ENCODE results near the gene TASP1. TPM values are rescaled to one million over a fixed set of nuclear protein-coding genes. Genes with fewer than 3 reads are reported as not detected.
"Not testable (repeated sequence)": the region's sequence is repeated elsewhere in the genome, so short reads cannot be mapped to it uniquely, and the experiment has no call there.

Gene TASP1
- total RNA-seq, 4 donors from 2014 or later: 1.7 to 4.2 (median 2.7) TPM

DNA sequence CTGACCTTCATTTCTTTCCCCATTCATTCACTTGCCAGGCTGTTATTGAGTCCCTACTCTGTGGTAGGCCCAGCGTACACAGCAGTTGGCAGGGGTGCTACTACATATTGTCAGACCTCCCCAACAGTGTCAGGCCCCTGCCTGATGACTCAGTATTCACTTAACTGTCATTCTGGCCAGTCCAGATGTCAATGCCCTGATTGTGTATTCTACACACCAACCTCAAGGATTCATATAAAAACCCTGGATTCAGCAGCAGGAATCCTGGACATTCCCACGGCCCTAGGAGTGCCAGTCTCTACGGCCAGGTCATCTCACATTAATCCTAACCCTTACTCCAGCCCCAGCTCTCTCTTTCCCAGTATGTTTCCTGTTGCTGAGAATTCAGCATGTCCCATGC lies 151.5 kb downstream of the TASP1 start:
- intact Hi-C loops (cut with DNase I; ENCODE audit: low total_unique reads) (no loop called here), in situ Hi-C loops (cut with MboI; ENCODE audit: low sequenced_read_pairs in 4 of 4) (loop anchor here in 1 of 4 donors (25.0 kb wide), 1 partner anchor 275 kb away; no protein-coding TSS in a partner anchor)
- DNase-seq (no peak), ATAC-seq (no peak)
- H3K27me3 ChIP-seq: no peaks in the 10 kb centered on the region
- H3K27ac ChIP-seq: no peak overlapping the region
- TF ChIP-seq, protein P1, sequence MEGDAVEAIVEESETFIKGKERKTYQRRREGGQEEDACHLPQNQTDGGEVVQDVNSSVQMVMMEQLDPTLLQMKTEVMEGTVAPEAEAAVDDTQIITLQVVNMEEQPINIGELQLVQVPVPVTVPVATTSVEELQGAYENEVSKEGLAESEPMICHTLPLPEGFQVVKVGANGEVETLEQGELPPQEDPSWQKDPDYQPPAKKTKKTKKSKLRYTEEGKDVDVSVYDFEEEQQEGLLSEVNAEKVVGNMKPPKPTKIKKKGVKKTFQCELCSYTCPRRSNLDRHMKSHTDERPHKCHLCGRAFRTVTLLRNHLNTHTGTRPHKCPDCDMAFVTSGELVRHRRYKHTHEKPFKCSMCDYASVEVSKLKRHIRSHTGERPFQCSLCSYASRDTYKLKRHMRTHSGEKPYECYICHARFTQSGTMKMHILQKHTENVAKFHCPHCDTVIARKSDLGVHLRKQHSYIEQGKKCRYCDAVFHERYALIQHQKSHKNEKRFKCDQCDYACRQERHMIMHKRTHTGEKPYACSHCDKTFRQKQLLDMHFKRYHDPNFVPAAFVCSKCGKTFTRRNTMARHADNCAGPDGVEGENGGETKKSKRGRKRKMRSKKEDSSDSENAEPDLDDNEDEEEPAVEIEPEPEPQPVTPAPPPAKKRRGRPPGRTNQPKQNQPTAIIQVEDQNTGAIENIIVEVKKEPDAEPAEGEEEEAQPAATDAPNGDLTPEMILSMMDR (IDR thresholded peaks at IDR 0.05 in 4 of 5, conservative IDR thresholded peaks at IDR 0.05 in 1 of 5): no peak
- no peak for TF ChIP-seq POLR2A (IDR thresholded peaks at IDR 0.05)
- no peaks in the 10 kb centered on the region for H3K9me3 ChIP-seq
- peaks cover 7 to 18% of the 10 kb centered on the region in 2 donors for H3K4me1 ChIP-seq
- no peak overlapping the region for H3K4me3 ChIP-seq
- peaks cover 0 to 3% of the 10 kb centered on the region in 2 donors for H3K36me3 ChIP-seq

DNA sequence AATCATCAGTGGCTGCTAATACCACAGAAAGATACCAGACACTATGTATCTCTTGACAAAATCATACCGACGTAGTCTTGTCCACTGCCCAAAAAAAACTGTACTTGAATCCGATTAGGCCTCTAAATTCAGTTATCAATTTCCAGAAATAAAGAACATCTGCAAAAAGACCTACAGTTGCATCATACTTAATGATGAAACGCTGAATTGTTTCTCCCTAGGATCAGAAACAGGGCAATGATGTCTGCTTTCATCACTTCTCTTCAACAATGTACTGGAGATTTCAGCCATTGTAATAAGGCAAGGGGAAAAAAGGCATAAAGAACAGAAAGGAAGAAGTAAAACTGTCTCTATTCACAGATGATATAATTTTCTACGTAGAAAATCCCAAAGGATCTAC lies 152.0 kb downstream of the TASP1 start:
- Histone ChIP-seq H3K27ac (no peak overlapping the region), H3K9me3 (no peaks in the 10 kb centered on the region), H3K4me3 (no peak overlapping the region), H3K36me3 (peaks cover 0 to 8% of the 10 kb centered on the region in 2 donors), H3K27me3 (no peaks in the 10 kb centered on the region), H3K4me1 (peaks cover 4 to 13% of the 10 kb centered on the region in 2 donors)
- TF ChIP-seq, protein P1 (IDR thresholded peaks at IDR 0.05 in 4 of 5, conservative IDR thresholded peaks at IDR 0.05 in 1 of 5): no peak
- TF ChIP-seq POLR2A (IDR thresholded peaks at IDR 0.05): no peak
- no peak for DNase-seq
- ATAC-seq: no peak
- in situ Hi-C loops (cut with MboI; ENCODE audit: low sequenced_read_pairs in 4 of 4) (loop anchor here in 1 of 4 donors (25.0 kb wide), 1 partner anchor 276 kb away; no protein-coding TSS in a partner anchor), intact Hi-C loops (cut with DNase I; ENCODE audit: low total_unique reads) (no loop called here)

DNA sequence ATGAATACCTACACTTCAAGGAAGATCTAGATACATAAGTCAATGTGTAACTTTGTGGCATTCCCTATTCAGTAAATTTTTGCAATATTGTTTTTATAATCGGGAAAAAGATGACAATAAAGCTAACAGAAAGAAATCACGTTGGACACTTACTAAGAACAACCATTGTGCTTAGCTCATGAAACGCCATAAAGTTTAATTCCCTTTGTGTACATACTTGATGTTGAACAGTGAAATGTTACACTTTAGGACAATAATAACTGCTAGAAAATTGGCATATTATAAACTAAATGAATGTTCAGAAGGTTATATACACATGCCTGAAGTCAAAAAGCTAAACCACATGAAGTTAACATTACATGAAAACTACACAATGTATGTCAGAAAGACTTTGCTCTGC lies 153.2 kb downstream of the TASP1 start:
- no peaks in the 10 kb centered on the region for H3K27me3 ChIP-seq
- intact Hi-C loops (cut with DNase I; ENCODE audit: low total_unique reads) (no loop called here), in situ Hi-C loops (cut with MboI; ENCODE audit: low sequenced_read_pairs in 4 of 4) (loop anchor here in 1 of 4 donors (25.0 kb wide), 1 partner anchor 277 kb away; no protein-coding TSS in a partner anchor)
- TF ChIP-seq POLR2A (IDR thresholded peaks at IDR 0.05): no peak
- TF ChIP-seq, protein P1 (IDR thresholded peaks at IDR 0.05 in 4 of 5, conservative IDR thresholded peaks at IDR 0.05 in 1 of 5): no peak
- H3K9me3 ChIP-seq: no peaks in the 10 kb centered on the region
- peaks cover 0 to 9% of the 10 kb centered on the region in 2 donors for H3K36me3 ChIP-seq
- DNase-seq (no peak), ATAC-seq (no peak)
- peaks cover 4 to 5% of the 10 kb centered on the region in 2 donors for H3K4me1 ChIP-seq
- H3K4me3 ChIP-seq: no peak overlapping the region
- no peak overlapping the region for H3K27ac ChIP-seq

DNA sequence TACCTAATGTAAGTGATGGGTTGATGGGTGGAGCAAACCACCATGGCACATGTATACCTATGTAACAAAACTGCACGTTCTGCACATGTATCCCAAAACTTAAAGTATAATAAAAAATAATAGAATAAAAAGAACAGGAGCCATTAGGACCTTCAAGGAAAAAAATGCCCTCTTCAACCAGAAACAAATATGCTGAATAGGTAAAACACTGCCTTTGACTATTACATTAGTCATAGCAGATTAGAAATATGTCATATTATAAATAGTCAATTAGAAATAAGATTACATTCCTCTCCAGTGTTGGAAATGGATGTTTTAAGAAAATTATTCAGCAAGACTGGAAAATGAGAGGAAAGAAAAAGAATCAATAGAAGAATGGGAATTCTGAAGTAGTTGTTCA lies 153.7 kb downstream of the TASP1 start:
- intact Hi-C loops (cut with DNase I; ENCODE audit: low total_unique reads); H3K4me3 ChIP-seq; H3K27me3 ChIP-seq; H3K36me3 ChIP-seq; H3K9me3 ChIP-seq; H3K4me1 ChIP-seq; ATAC-seq; DNase-seq; H3K27ac ChIP-seq: not testable (repeated sequence)
- in situ Hi-C loops (cut with MboI; ENCODE audit: low sequenced_read_pairs in 4 of 4): loop anchor here in 1 of 4 donors (25.0 kb wide), 1 partner anchor 277 kb away; no protein-coding TSS in a partner anchor

DNA sequence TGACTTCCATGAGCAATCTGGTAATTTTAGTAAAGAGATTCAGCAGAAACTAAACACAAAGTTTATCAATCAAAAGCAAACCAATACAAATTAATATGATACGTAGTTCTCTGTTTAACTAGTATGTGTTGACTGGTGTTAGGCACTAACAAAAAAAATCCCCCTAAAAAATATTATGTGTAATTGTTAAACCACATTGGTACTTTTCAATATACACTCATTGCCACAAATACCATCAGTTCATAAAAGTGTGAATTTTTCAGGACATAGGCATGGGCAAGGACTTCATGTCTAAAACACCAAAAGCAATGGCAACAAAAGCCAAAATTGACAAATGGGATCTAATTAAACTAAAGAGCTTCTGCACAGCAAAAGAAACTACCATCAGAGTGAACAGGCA lies 155.3 kb downstream of the TASP1 start:
- in situ Hi-C loops (cut with MboI; ENCODE audit: low sequenced_read_pairs in 4 of 4): loop anchor here in 1 of 4 donors (25.0 kb wide), 1 partner anchor 279 kb away; no protein-coding TSS in a partner anchor
- DNase-seq; H3K36me3 ChIP-seq; ATAC-seq; intact Hi-C loops (cut with DNase I; ENCODE audit: low total_unique reads); H3K4me1 ChIP-seq; H3K4me3 ChIP-seq; H3K27ac ChIP-seq; H3K9me3 ChIP-seq; H3K27me3 ChIP-seq: not testable (repeated sequence)

DNA sequence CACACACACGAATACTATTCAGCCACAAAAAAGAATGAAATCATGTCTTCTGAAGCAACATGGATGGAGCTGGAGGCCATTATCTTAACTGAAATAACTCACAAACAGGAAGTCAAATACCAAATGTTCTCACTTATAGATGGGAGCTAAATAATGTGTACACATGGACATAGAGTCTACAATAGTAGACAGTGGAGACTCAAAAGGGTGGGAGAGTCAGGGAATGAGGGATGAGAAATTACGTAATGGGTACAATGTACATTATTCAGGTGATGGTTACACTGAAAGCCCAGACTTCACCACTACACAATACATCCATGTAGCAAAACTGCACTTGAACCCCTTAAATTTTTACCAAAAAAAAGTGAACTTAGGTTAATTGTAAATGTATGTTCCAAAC lies 160.4 kb downstream of the TASP1 start:
- H3K27ac ChIP-seq: no peak overlapping the region
- DNase-seq (no peak), ATAC-seq (no peak)
- peaks cover 0 to 9% of the 10 kb centered on the region in 2 donors for H3K36me3 ChIP-seq
- no peaks in the 10 kb centered on the region for H3K4me1 ChIP-seq
- H3K9me3 ChIP-seq: no peaks in the 10 kb centered on the region
- intact Hi-C loops (cut with DNase I; ENCODE audit: low total_unique reads): no loop called here
- TF ChIP-seq, protein P1 (IDR thresholded peaks at IDR 0.05 in 4 of 5, conservative IDR thresholded peaks at IDR 0.05 in 1 of 5): no peak
- TF ChIP-seq POLR2A (IDR thresholded peaks at IDR 0.05): no peak
- H3K27me3 ChIP-seq: no peaks in the 10 kb centered on the region
- in situ Hi-C loops (cut with MboI; ENCODE audit: low sequenced_read_pairs in 4 of 4): loop anchor here in 1 of 4 donors (25.0 kb wide), 1 partner anchor 284 kb away; no protein-coding TSS in a partner anchor
- no peak overlapping the region for H3K4me3 ChIP-seq

All from gastrocnemius medialis (tissue), 4 donors.